ENCODE data around the gene PRPF8. TPM values are rescaled to one million over a fixed set of nuclear protein-coding genes. Genes with fewer than 3 reads are reported as not detected.

Gene PRPF8
- total and polyA plus RNA-seq, 2 of the 8 experiments (the other 6 are each of a cell fraction or from before 2014, with no cell fraction given): 329 to 337 TPM

- TF ChIP-seq CHD7 (IDR thresholded peaks at IDR 0.05; ENCODE audit: insufficient replicate concordance, low read length) (no peak), CTCF (IDR thresholded peaks at IDR 0.05; ENCODE audit: control extremely low read depth in 1 of 3, insufficient read depth in 1 of 3, low read depth in 1 of 3, low read length in 3 of 3) (no peak), JUN (IDR thresholded peaks at IDR 0.05; ENCODE audit: low read depth, low read length) (no peak), TAF1 (IDR thresholded peaks at IDR 0.05; ENCODE audit: low read depth, low read length) (no peak), E2F6 (IDR thresholded peaks at IDR 0.05) (no peak), SIX5 (IDR thresholded peaks at IDR 0.05; ENCODE audit: low read depth, low read length) (no peak), ATF2 (IDR thresholded peaks at IDR 0.05; ENCODE audit: low read length) (no peak)
Observed at GRCh38 chr17:1612400-1612799, 72.3 kb downstream of the PRPF8 start (continued).
